ENCODE data around the gene AKR1C3. TPM values are rescaled to one million over a fixed set of nuclear protein-coding genes. Genes with fewer than 3 reads are reported as not detected.

The AKR1C3 gene
- total and polyA plus RNA-seq, 2 donors (not counting 3 experiments of a cell fraction or from before 2014, with no cell fraction given) = 27.4 to 32.2 TPM

GRCh38 chr10:5081091-5081490, 13.1 kb upstream of the AKR1C3 start:
- intact Hi-C loops (cut with micrococcal nuclease) = no loop called here
- no TSS peak for BruUV-seq (replicated peaks)
- Histone ChIP-seq H2AFZ (ENCODE audit: low read depth, low read length) (no peak overlapping the region), H3K27ac (ENCODE audit: insufficient read depth, low read depth, low read length) (no peak overlapping the region), H3K4me1 (ENCODE audit: control insufficient read depth, extremely low read depth, insufficient read depth, low read length) (no peaks in the 10 kb centered on the region), H3K9me3 (replicated peaks; ENCODE audit: control insufficient read depth, insufficient read depth, low read length) (no peaks in the 10 kb centered on the region), H3K79me2 (ENCODE audit: control insufficient read depth, insufficient read depth, low read length) (no peaks in the 10 kb centered on the region), H3K9me1 (replicated peaks; ENCODE audit: control insufficient read depth, extremely low read depth, insufficient read depth, low read length) (no peaks in the 10 kb centered on the region), H3K27me3 (ENCODE audit: control insufficient read depth in 2 of 2, insufficient read depth in 2 of 2, low read length in 2 of 2) (no peaks in the 10 kb centered on the region), H3K36me3 (ENCODE audit: control insufficient read depth in 2 of 2, extremely low read depth in 1 of 2, insufficient read depth in 2 of 2, low read length in 2 of 2) (no peaks in the 10 kb centered on the region), H3K9ac (replicated peaks; ENCODE audit: extremely low read depth, insufficient read depth, low read length) (no peak overlapping the region), H4K20me1 (replicated peaks; ENCODE audit: control insufficient read depth, extremely low read depth, insufficient read depth, low read length) (no peaks in the 10 kb centered on the region), H3K4me2 (ENCODE audit: insufficient read depth, low read length) (no peak overlapping the region), H3K4me3 (replicated peaks in 1 of 3; ENCODE audit: insufficient read depth in 1 of 3, low read depth in 1 of 3, low read length in 3 of 3) (no peak overlapping the region)
- dilution Hi-C loops (cut with MboI; ENCODE audit: extremely low pct_ligation_motif_present, low sequenced_read_pairs) = no loop called here
- ChIA-PET POLR2A (no interaction called here), CTCF (interaction anchor here (1.4 kb wide), 1 partner anchor 9 kb away, joined by 4 read pairs; no protein-coding TSS in a partner anchor)
- DNase-seq (ENCODE audit: low read depth, low spot score) (no peak), FAIRE-seq (no peak)
- TF ChIP-seq FOS (IDR thresholded peaks at IDR 0.05; ENCODE audit: borderline replicate concordance, insufficient read depth, low read length) = no peak
- TF ChIP-seq POLR2AphosphoS5 (IDR thresholded peaks at IDR 0.05; ENCODE audit: insufficient read depth, low read depth, low read length) = no peak
- TF ChIP-seq POLR2A (IDR thresholded peaks at IDR 0.05; ENCODE audit: low read depth, low read length) = no peak
- no peak for TF ChIP-seq GATA2 (IDR thresholded peaks at IDR 0.05; ENCODE audit: insufficient read depth, insufficient read length, low read depth, low read length)
- no peak for TF ChIP-seq MAX (IDR thresholded peaks at IDR 0.05; ENCODE audit: insufficient read depth, insufficient read length)
- TF ChIP-seq JUN (IDR thresholded peaks at IDR 0.05; ENCODE audit: borderline replicate concordance, insufficient read depth, insufficient read length, low read depth) = no peak
- TF ChIP-seq EZH2 (IDR thresholded peaks at IDR 0.05; ENCODE audit: borderline replicate concordance, low read depth, low read length, severe bottlenecking) = no peak
- no peak for TF ChIP-seq CTCF (IDR thresholded peaks at IDR 0.05; ENCODE audit: extremely low read depth in 1 of 2, insufficient read depth in 1 of 2, low read depth in 1 of 2, low read length in 2 of 2)
- TF ChIP-seq MYC (IDR thresholded peaks at IDR 0.05; ENCODE audit: low read depth, low read length) = no peak
